ENCODE results near the gene RNF222.

- TF ChIP-seq CTCF (IDR thresholded peaks at IDR 0.05; ENCODE audit: poor library complexity, severe bottlenecking): peak; percentile 100
- no peak for TF ChIP-seq TAF1 (IDR thresholded peaks at IDR 0.05; ENCODE audit: low read depth)
- TF ChIP-seq RAD21 (conservative IDR thresholded peaks at IDR 0.05): peak; percentile 72
- TF ChIP-seq SMC3 (conservative IDR thresholded peaks at IDR 0.05; ENCODE audit: poor library complexity): peak; percentile 92
- peak; percentile 53 for TF ChIP-seq EP300 (conservative IDR thresholded peaks at IDR 0.05; ENCODE audit: poor library complexity, severe bottlenecking)
Measured at GRCh38 chr17:8383143-8383822, 14.3 kb downstream of the RNF222 start, which contains the start of gene RPL26.

Data from neural cell (in vitro differentiated cells).